Ovary (tissue), 9 donors: ENCODE measurements around the gene CCDC60. TPM values are rescaled to one million over a fixed set of nuclear protein-coding genes. Genes with fewer than 3 reads are reported as not detected.

ENCODE experiments used
- DNase-seq, 5 donors: peaks; one replicate each; pipeline ENCODE4 v3.0.0-alpha.2; 2019 to 2020
- H3K27ac ChIP-seq, 2 donors: fragments of 200-600 bp; one replicate each; pipeline versions ENCODE4 v1.5.1 to v1.8.0; 2019 to 2022
- H3K27me3 ChIP-seq: fragments of 200-600 bp; one replicate; pipeline ENCODE4 v1.8.0; 2022
- H3K36me3 ChIP-seq: fragments of 200-600 bp; sonication (generic); one replicate; pipeline ENCODE4 v1.5.1; 2019
- H3K4me1 ChIP-seq: one replicate; pipeline ENCODE4 v1.8.1; 2013; ENCODE audit warnings: mild to moderate bottlenecking, moderate library complexity; ENCODE audit not compliant: insufficient read depth
- H3K4me3 ChIP-seq: fragments of 200-600 bp; sonication (generic); one replicate; pipeline ENCODE4 v1.5.1; 2017
- H3K9me3 ChIP-seq, 2 donors: fragments of 200-600 bp in 1 of 2; sonication (generic) in 1 of 2; one replicate each; pipeline versions ENCODE4 v1.5.1 to v1.8.1; 2013 to 2019; ENCODE audit warnings: mild to moderate bottlenecking in 1 of 2, moderate library complexity in 1 of 2
- CTCF ChIP-seq, 3 donors: fragments of 450-650 bp in 2 of 3; fragments of 200-600 bp in 1 of 3; IDR thresholded peaks; one replicate each; pipeline versions ENCODE4 v1.5.1 to v1.8.0; 2016 to 2022; ENCODE audit warnings: antibody characterized with exemption in 3 of 3, mild to moderate bottlenecking in 1 of 3
- EP300 ChIP-seq: sonication (generic); formaldehyde crosslinking; IDR thresholded peaks from one replicate; pipeline ENCODE4 v1.6.1; 2017; ENCODE audit warnings: antibody characterized with exemption
- POLR2A ChIP-seq: fragments of 450-650 bp; IDR thresholded peaks from one replicate; pipeline ENCODE4 v1.6.1; 2017; ENCODE audit warnings: antibody characterized with exemption, mild to moderate bottlenecking, moderate library complexity
- WGBS, 3 donors: extraction: QIAGEN DNeasy Blood & Tissue Kit in 1 of 3; methylation state at CpG; one replicate each; pipeline versions ENCODE4 v1.1.5 to v1.1.7; 2013 to 2017; 5-methylcytosine and 5-hydroxymethylcytosine counted together
- intact Hi-C, 4 donors: fragments of 100-400 bp; cut with DNase I; formaldehyde crosslinking; loops; one replicate each; pipeline versions ENCODE4 v1.11.0 to v1.15.1; 2022 to 2023
- polyA plus RNA-seq, 2 donors: library from polyadenylated mRNA; stranded (reverse); fragments of 200-250 nt in 1 of 2; fragments of 350-450 nt in 1 of 2; fragmentation: Illumina TruSeq in 1 of 2; extraction: RNeasy Lipid Tissue Mini Kit (QIAGEN cat#74804) in 1 of 2; gene quantifications; one replicate each; pipeline ENCODE4 v1.2.3, GENCODE V29; 2013 to 2014
- total RNA-seq, 7 donors: library from RNA; depleted of rRNA in 2 of 7; stranded (reverse); fragments of >200 nt in 2 of 7; fragmentation: NEBNext Ultra II Directional in 3 of 7; extraction: Animal tissue kit (Norgen Biotek cat#: 25700) in 3 of 7; gene quantifications; one replicate each; pipeline versions ENCODE4 v1.1.0 to v1.2.4, GENCODE V29; 2016 to 2023
- donor health status: DM: no; HTN: no; CAD: no; lungs with moderate emphysema.
- donor health status: DM: no; HTN: no; CAD: no.
- donor health status: Bipolar disorder and iron deficiency.
- donor health status: DM: yes; HTN: yes; CAD: no.
- donor health status: DM: no; HTN: no; CAD: no.
- donor health status: DM: yes; HTN: yes; CAD: no.

The CCDC60 gene
- total and polyA plus RNA-seq, 9 donors, result 0.32 to 9.1 (median 0.59) TPM; not detected in 3

GRCh38 chr12:119372540-119372939, 38.0 kb downstream of the CCDC60 start:
- TF ChIP-seq EP300, result no peak
- no peak for TF ChIP-seq POLR2A
- TF ChIP-seq CTCF (IDR thresholded peaks at IDR 0.05), result no peak
- Histone ChIP-seq H3K9me3 (no peaks in the 10 kb centered on the region), H3K4me1 (no peaks in the 10 kb centered on the region), H3K4me3 (no peak overlapping the region), H3K36me3 (no peaks in the 10 kb centered on the region), H3K27ac (no peak overlapping the region), H3K27me3 (no peaks in the 10 kb centered on the region)
- DNase-seq, result no peak
- intact Hi-C loops, result no loop called here
- 73 to 85% (median 77%) methylated on average over 7 of the region's 7 CpGs for WGBS, 3 donors

- 66 to 71% (median 68%) methylated on average over 3 of the region's 3 CpGs for WGBS, 3 donors
- no peak for DNase-seq
- Histone ChIP-seq H3K27me3 (no peaks in the 10 kb centered on the region), H3K9me3 (no peaks in the 10 kb centered on the region), H3K4me3 (no peak overlapping the region), H3K27ac (no peak overlapping the region), H3K4me1 (no peaks in the 10 kb centered on the region), H3K36me3 (no peaks in the 10 kb centered on the region)
- TF ChIP-seq CTCF (IDR thresholded peaks at IDR 0.05) (no peak), EP300 (no peak), POLR2A (no peak)
- intact Hi-C loops, result no loop called here
Observed at GRCh38 chr12:119373001-119373400, 38.5 kb downstream of the CCDC60 start.

- WGBS, 3 donors, result 26 to 38% (median 31%) methylated on average over 2 of the region's 2 CpGs
- no peak overlapping the region for H3K4me3 ChIP-seq
- intact Hi-C loops, result no loop called here
- H3K27me3 ChIP-seq, result no peaks in the 10 kb centered on the region
- no peak for DNase-seq
- no peaks in the 10 kb centered on the region for H3K4me1 ChIP-seq
- H3K9me3 ChIP-seq, result no peaks in the 10 kb centered on the region
- no peaks in the 10 kb centered on the region for H3K36me3 ChIP-seq
- no peak overlapping the region for H3K27ac ChIP-seq
- no peak for TF ChIP-seq POLR2A
Observed at GRCh38 chr12:119373666-119374065, 39.1 kb downstream of the CCDC60 start.

GRCh38 chr12:119374635-119375034, 40.1 kb downstream of the CCDC60 start:
- Histone ChIP-seq H3K27ac (no peak overlapping the region), H3K27me3 (no peaks in the 10 kb centered on the region), H3K36me3 (no peaks in the 10 kb centered on the region), H3K4me3 (no peak overlapping the region), H3K4me1 (no peaks in the 10 kb centered on the region), H3K9me3 (no peaks in the 10 kb centered on the region)
- intact Hi-C loops, result no loop called here
- no peak for DNase-seq
- WGBS, 3 donors, result 80 to 88% (median 86%) methylated on average over 4 of the region's 4 CpGs
- TF ChIP-seq CTCF (IDR thresholded peaks at IDR 0.05), result no peak

- H3K9me3 ChIP-seq, result no peaks in the 10 kb centered on the region
- H3K4me3 ChIP-seq, result no peak overlapping the region
- intact Hi-C loops, result no loop called here
- no peak for TF ChIP-seq EP300
- no peak for TF ChIP-seq CTCF (IDR thresholded peaks at IDR 0.05)
- TF ChIP-seq POLR2A, result no peak
- H3K4me1 ChIP-seq, result no peaks in the 10 kb centered on the region
- H3K36me3 ChIP-seq, result no peaks in the 10 kb centered on the region
- H3K27ac ChIP-seq, result no peak overlapping the region
- 79 to 82% (median 82%) methylated on average over 7 of the region's 7 CpGs for WGBS, 3 donors
- H3K27me3 ChIP-seq, result no peaks in the 10 kb centered on the region
- DNase-seq, result no peak
Observed at GRCh38 chr12:119375075-119375882, 40.8 kb downstream of the CCDC60 start.
